GM12891 (cell line): ENCODE data around the gene CGNL1.

Source experiments
- POLR2A ChIP-seq: IDR thresholded peaks from 2 replicates; pipeline ENCODE4 v1.6.1; 2011; ENCODE audit warnings: low read depth, low read length, control low read depth
- POU2F2 ChIP-seq: IDR thresholded peaks from 2 replicates; pipeline ENCODE4 v1.6.1; 2011; ENCODE audit warnings: low read depth, mild to moderate bottlenecking, control low read depth, low read length, moderate library complexity
- SPI1 ChIP-seq: IDR thresholded peaks from 2 replicates; pipeline ENCODE4 v1.6.1; 2011; ENCODE audit warnings: low read depth, low read length, control low read depth

- TF ChIP-seq POLR2A (no peak), POU2F2 (no peak), SPI1 (no peak)
Measured at GRCh38 chr15:57518779-57519405, 142.6 kb downstream of the CGNL1 start.
